HG03460 (cell line): ENCODE data around the gene COL15A1.
"Not testable (repeated sequence)": the region's sequence is repeated elsewhere in the genome, so short reads cannot be mapped to it uniquely, and the experiment has no call there.

Experiments
- ATAC-seq: cut with Tn5 transposase; IDR thresholded peaks from one replicate; pipeline ENCODE4 v1.9.1; 2021; ENCODE audit not compliant: unreplicated experiment

The COL15A1 gene

DNA sequence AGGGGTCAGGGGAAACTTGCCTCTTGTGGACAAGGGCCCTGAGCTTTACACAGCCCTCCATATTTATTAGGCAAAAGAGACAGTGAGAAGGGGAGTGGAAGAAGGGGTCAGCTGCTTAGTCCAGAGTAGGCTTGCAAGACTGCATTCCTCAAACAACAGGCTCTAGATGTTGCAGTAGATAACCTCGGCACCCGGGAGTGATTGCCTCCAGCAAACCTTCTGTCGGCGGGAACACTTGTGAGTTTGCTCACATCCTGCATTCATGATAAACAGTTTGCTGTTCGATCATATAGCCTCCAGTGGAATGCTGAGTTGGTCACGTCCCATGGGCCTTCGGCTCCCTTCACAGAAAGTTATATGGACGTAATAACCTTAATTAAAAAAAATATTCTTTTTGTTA lies 66.7 kb downstream of the COL15A1 start:
- not testable (repeated sequence) for ATAC-seq

DNA sequence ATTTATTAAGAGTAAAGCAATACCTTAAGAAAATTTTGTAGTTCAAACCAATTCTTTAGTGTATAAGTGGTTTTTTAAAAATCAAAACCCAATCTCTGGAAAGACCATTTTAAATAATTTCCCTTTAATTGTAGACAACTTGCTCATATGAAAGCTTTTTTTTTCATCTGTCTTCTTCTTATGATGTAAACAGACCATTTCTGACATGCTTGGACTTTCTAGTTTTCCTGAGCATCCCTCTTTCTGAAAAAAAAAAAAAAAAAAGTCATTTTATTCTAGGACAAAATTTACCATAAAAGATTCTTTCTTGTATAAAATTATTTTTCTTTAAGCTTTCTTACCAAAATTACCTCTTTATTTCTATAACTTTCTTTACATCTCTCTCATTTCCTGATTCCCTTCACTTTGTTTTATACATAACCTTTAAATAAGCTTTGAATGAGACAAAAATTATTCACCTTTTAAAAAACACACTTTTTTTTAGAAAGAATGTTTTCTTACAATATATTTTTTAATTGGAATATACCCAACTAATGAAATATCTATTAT lies 67.5 kb downstream of the COL15A1 start:
- no peak for ATAC-seq

DNA sequence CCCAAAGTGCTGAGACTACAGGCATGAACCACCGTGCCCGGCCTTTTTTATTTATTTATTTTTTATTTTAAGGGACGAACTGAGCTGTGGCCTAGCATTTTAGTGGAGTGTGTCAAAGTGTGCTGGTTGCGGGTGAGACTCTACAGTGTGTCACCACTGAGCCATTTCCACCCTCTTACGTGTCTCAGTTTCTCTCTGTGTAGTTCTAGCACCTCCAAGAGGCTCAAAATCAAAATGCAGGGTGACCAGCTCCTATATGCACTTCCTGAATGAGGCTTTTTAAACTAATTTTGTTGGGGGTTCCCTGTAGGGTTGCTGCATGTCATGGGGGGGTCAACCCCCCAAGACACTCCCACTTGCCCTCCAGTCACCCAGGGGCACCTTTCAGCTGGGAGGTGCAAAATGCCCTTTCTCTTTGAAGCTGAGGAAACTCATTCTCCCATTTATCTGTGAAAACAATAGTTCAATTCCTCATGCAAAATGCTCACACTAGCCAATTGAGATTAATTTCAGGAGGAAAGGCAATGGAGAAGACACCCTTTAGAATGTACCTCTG lies 69.3 kb downstream of the COL15A1 start:
- no peak for ATAC-seq

DNA sequence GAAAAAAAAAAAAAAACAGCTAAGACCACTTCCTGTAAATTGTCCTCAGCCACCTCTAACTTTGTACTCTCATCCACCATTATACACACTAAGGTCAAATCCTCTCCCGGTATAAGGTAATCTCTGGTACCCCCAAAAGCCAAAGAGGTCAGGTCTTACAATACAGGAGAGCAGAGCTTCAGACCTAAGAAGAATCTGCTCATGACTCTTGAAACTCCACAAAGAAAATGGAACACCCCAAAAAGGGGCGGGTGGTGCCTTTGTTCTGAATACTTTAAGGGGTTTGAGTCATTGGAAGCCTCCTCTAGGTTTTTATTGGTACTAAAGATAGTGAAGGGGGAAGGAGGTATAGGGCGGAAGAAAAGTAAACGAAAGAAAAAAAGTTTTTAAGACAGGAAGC lies 69.8 kb downstream of the COL15A1 start:
- ATAC-seq, result no peak

DNA sequence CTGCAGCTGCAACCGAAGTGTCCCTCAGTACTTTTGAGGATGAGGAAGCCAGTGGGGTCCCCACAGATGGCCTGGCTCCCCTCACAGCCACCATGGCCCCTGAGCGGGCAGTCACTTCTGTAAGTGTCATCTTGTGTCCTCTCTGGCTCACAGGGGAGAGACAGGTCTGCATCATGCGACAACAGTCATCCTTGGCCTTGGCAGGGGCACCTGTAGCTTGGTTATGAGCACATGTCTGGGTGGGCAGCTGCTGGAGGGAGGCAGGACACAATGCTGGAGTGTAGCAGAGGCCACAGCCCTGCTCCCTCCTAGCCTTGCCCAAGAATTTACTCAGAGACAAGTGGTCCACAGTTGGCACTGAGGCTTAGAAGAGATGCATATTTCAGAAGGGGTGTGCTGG lies 71.7 kb downstream of the COL15A1 start:
- no peak for ATAC-seq

DNA sequence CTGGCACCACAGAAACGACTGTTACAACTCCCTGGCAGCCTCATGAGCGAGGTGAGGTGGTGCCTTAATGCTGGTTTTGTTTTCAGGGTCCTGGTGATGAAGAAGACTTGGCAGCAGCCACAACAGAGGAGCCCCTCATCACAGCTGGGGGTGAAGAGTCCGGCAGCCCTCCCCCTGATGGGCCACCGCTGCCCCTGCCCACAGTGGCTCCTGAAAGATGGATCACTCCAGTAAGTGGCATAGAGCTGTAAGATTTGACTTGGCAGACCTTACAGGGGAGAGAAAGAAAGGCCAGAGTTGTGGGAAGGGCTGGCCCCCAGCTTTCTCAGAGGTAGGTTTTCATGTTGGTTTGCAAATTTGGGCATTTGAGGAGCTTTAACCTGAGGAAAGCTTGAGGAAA lies 72.2 kb downstream of the COL15A1 start:
- no peak for ATAC-seq

DNA sequence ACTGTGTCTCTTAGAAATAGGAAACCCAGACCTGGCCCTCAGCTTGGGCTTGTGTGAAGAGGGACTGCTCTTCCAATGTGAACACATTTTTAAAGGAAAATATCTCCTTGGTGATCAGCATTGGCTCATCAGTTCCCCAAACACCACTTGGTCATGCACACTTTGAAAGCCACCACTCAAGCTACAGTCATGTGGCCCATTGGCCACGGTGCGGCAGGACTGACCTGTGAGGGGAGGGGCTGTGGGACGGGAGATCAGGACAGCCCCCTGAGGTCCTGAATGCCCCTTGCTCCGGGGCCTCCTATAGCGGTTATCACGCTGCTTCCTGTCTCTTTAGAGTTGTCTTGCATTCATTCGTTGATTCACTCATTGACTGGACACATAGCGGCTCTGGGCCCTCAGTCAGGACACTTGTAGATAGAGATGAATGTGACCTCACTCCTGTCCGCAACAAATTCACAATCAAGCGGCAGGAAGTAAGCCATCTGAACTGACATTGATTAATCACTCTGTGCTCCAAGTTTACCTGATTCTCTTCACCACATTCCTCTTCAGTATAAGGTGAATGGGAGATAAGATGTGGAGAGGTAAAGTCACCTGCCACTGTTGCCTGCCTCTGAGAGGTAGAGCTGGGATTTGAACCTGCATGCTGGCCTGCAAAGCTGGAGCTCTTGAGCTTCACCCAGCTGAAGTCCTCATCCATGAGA lies 73.1 kb downstream of the COL15A1 start:
- no peak for ATAC-seq

DNA sequence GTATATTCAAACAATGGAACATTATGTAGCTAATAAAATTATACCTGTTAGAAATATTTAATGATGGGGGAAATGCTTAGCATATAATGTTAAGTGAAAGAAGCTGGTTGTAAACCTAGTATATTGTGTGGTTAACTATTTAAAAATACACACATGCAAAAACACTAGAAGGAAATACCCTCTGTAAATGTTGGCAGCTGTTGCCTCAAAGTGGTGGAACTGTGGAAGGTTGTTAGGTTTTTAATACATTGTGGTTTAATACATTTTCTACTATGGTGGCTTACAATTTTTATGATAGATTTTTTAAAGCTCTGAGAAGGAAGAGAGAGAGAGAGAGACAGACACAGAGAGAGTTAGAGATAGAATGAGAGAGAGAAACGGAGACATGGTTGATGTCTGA lies 74.9 kb downstream of the COL15A1 start:
- ATAC-seq, result no peak

DNA sequence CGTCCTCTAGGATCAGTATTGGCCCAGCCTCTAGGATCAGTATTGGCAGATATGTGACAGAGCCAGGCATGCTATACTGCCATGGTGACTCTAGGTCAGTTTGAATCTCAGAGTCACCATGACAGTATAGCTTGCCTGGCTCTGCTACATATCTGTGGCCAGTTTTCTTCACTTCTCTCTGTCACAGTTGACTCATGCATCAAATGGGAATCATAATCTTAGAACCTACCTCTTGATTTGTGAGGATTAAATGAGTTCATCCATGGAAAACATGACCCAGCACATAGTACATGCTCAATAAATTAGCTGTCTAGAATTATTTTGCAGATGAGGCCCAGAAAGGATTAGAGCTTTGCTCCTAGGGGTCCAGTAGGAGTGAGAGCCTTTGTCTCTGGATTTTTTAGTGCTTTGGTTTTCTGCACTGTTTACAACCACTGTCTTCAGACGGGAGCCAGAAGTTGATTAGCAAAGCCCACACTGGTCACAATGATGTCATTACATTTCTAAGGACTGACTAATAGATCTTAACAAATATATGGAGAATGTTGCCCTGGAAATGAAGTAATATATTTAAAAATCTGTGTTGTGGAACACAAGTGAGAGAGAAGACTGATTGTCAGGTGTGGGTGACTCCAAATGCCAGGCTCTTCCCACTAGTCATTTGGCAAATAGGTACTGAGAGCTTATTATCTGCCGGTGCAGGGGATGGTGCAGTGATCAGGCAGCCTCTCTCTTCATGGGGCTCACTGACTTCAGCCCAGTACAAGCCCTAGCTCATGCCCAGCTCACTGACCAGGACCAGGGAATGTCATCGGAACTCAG lies 76.0 kb downstream of the COL15A1 start:
- no peak for ATAC-seq

DNA sequence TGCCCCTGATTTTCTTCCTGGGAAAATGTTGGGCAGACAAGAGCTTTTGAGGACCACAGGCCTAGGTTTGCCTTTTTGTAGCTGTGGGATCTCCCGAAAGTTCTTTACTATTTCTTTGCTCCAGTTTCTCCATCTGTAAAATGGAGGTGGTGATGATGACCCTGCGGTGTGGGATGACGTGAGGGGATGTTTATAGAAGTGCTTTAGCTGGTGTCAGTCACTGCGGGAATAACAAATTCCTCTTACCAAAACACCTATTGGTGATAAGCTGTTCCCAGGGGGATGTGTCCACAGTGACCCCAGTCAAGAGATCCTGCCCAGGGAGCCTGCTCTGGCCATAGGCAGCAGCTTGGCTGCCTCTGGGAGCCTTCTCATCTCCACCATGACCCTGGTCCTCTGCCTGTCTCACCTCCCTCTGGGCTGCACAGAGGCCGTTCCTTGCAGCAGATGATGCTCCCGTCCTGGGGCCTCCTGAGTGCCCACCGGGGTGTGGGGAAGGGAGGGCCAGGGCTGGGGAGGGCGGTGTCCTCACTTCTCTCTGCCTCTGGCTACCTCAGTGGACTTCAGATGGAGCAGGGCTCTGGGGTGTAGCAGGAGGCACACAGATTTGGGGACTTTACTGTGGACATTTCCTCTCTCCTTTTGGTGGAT lies 77.2 kb downstream of the COL15A1 start:
- no peak for ATAC-seq

DNA sequence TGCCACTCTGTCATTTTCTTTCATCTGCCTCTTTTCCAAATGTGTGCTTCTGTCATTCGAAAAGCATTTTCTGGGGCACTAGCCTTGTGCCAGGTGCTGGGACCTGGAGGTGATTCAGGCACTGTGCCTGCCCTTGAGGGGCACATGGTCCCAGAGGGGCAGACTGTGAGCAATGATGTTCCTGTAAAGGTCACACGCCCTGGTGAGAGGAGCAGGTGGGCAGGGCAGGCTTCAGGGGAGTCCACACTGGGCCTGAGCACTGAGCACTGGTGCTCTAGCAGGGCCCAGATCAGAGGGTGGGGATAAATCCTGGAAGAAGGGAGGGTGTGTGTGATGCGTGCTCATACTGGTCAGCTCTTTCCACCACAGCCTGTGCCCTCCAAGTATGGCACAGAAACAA lies 77.8 kb downstream of the COL15A1 start:
- ATAC-seq, result no peak

DNA sequence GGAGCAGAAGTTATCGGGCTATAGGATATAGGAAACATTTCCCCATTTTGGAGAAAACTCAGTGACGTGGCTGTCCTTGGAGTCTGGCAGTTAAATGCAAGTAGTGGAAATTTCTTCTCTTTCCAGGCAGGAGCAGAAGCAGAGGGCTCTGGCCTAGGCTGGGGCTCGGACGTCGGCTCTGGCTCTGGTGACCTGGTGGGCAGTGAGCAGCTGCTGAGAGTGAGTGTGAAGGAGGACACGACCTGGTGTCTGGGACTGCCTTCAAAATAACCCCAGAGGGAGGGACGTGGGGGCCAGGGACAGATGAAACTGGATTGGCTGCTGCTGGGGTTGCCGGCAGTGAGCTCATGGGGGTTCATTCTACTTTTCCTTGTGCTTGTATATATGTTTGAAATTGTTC lies 79.5 kb downstream of the COL15A1 start:
- ATAC-seq, result no peak

DNA sequence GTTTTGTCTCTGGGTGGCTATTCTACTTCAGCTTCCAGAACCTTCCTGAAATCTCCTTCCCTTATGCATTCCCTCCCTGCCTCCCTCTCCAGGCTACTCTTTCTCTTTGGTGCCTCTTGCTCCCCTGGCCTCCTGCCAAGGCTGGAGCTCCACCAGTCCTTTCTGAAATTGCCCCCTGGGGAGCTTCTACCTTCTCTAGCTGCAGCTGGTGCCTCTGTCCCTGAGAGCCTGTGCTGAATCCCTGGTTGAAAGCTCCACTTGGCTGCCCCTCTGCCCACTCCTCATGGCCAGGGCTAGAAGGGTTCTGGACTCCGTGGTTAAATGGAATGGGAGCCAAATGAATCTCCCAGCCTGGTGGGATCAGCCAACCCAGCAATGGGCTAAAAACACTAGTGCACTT lies 80.1 kb downstream of the COL15A1 start:
- no peak for ATAC-seq

DNA sequence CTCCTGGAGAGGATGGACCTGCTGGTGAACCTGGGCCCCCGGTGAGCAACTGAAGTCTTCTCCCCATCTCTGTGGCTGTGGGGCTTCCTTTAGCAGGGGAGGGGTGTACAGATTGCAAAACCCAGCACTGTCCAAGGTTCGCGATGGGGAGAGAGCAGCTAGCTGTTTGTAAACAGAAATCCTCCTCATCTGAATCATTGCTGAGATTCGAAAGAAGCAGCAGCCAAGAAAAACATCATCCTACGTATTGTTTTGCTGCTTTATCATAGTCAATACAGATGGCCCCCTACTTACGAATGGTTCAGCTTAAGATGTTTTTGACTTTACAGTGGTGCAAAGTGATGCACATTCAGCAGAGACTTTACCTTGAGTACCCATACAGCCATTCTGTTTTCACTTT lies 81.3 kb downstream of the COL15A1 start:
- ATAC-seq, result no peak

DNA sequence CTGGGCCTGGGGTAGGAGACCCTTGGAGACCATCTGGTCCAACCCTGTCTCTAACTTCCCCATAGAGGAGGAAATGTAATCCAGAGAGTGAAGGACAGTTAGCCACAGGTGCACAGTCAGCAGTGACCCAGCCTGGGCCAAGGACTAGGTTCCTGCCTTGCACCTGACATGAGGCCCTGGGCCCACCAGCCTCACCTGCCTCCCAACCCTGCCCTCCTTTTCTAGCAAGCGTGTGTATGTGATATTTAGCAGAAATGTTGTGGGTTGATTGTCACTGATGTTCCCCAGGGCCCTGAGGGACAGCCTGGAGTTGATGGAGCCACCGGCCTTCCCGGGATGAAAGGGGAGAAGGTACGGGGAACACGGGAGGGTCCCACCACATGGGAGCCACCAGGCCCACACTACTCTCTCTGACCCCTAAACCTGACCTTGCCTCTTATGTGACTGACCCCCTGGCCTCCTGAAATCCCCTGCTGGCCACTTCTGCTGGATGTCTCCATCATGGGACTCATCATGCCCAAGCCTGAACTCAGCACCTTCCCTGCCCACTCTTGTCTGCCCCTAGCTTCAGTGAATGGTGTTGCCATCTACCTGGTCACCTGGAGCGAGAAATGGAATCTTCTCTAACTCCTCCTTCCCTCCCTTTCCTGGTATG lies 82.0 kb downstream of the COL15A1 start:
- no peak for ATAC-seq

DNA sequence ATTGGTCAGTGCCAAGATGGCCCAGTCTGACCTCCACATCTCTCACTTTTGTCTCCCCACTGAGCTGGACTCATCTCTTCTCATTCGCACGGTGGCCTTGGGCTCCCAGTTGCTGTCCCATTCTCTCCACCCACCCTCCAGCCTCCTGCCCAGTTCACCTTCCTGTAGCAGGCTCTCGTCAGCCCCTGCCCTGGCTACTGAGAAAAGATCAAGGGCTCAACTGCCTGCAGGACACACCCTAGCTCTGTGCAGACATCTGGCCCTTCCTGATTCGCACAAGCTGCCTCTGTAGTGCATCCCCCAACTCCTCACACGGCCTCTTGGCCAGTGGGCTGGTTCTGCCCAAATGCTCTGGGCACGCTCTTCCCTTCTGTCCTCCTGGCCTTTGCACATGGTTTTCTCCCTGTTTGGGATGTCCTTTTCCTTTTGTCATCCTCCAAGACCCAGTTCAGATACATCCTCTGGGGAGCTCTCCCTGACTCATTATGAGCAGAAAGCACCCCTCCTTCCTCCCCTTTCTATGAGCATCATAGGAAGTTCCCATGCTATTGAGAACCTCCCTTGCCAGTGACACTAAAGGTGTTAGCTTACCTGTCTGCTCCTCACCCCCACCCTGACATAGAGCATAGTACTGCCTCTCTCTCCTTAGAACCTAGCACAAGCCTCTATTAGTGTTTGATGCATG lies 82.7 kb downstream of the COL15A1 start:
- ATAC-seq, result no peak

DNA sequence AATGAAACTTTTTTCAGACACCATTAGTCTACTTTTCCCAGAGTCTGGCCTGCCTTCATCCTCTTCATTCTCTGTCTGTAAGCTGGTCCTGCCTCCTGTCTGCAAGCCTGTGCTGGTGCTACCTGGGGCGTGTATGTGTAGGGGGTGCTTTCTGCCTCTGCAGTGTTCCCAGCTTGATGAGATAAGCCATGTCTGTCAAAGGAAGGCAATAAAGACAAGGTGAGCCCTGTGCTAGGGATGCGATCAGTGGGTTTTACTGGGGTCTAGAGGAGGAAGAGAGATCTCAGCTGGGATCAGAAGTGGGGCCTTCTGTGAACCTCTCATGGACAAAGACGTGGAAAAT lies 83.2 kb downstream of the COL15A1 start:
- no peak for ATAC-seq

DNA sequence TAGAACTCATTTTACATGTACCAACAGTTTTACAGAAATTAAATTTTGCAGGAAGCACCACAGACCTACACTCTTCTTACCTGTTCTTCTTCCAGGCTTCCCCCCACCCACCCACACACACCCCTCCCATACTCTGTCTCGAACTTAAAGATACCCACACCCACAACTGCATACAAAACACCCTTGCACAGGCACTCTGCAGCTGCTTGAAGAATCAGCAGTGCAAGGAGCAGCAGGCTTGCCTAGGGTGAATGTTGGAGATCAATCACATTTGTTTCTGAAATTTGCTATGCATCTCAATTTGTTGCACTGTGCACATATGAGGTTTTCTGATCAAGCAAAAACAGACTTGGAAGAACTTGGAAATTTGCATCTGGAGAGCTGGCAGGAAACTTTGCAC lies 83.7 kb downstream of the COL15A1 start:
- ATAC-seq, result no peak

DNA sequence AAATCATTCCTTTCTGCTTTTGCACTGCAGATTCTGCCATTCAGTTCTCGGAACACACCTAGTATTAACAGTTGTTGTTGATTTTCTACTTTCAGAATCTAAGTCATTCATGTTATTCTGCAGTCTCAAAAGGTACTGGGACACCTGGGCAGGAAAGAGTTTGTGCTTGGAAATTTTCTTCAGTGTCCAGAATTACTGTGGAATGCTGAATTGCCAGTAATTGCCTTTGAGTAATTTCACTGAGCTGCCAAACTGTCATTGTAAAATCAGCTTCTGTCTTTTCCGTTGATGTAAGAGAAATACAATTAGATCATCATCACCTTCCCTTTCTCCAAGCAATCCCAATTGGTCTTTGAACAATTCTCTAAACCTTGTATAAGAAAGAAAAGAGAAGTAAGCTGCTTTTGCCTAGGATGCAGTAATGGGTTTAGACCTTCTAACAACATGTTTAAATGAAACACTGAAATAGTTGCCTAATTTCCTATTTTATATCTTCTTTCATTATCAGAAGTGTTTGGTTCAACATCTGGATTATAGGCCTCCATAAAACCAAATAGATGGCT lies 85.5 kb downstream of the COL15A1 start:
- no peak for ATAC-seq

DNA sequence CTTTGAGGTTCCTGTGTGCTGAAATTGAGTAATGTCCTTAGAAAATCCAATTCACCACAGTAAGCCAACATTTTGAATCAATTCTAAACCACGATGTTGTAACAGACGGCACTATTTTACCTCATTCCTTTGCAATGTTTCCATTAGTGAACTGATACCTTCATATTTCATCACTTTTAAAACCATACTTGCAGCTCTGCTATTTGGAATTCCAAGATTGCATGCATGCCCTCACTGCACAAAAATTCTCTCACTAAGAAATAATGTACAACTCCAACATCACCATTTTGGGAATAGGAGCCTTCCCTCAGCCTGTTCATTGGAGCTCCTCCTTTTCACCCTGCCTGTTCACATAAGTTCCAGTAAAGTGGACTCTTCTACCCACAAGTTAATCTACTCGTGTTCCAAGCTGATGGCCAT lies 86.4 kb downstream of the COL15A1 start:
- ATAC-seq, result no peak
